ENCODE measurements around the gene RHOB. TPM values are rescaled to one million over a fixed set of nuclear protein-coding genes. Genes with fewer than 3 reads are reported as not detected.

The RHOB gene
- 181 to 276 TPM (median 230 TPM) in 5 replicates for total RNA-seq (2022; extraction: Qiagen RNA extraction)

DNA sequence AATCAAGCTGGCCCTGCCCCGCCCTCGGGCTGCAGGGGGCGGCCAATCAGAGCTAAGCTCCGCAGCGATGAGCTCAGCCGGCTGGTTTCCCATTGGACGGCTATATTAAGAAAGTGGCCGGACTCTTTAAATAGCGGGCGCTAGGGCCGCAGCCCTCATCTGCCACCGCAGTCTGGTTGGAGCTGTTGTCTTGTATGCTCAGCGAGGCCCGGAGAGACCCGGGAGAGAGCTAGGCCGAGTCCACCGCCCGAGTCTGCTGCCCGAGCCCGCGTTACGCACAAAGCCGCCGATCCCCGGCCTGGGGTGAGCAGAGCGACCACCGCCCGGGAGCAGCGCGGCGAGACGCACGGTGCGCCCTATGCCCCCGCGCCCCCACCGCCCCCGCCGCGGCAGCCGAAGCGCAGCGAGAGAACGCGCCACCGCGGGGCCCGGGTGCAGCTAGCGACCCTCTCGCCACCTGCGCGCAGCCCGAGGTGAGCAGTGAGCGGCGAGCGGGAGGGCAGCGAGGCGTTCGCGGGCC lies at the start of gene RHOB:
Gene RHOB (plus strand): TSS at position 158 of the 520 bp plus-strand sequence. CDS start 392 bp downstream, outside the sequence.

Other genes starting within 250 kb of the RHOB start
- gene SDC1, start 221.9 kb upstream of the RHOB start, total RNA-seq (2022; extraction: Qiagen RNA extraction): 153 to 217 TPM (median 189 TPM) in 5 replicates
- gene PUM2, start 96.2 kb upstream of the RHOB start, total RNA-seq (2022; extraction: Qiagen RNA extraction): 36.4 to 49.7 TPM (median 43.3 TPM) in 5 replicates
- 40.7 to 45.9 TPM (median 44.1 TPM) in 5 replicates for gene HS1BP3, start 204.0 kb downstream of the RHOB start, total RNA-seq (2022; extraction: Qiagen RNA extraction)
- gene GDF7, start 220.1 kb downstream of the RHOB start, total RNA-seq (2022; extraction: Qiagen RNA extraction): 0.03 to 0.08 TPM (median 0.06 TPM) in 5 replicates